ENCODE results near the gene DNLZ.

GRCh38 chr9:136373300-136374182 lies 10.0 kb upstream of the DNLZ start, which contains the start of gene CARD9:
- TF ChIP-seq POLR2AphosphoS5 (IDR thresholded peaks at IDR 0.05) (no peak), CTCF (IDR thresholded peaks at IDR 0.05) (no peak), POLR2A (IDR thresholded peaks at IDR 0.05) (no peak)

Measured in sigmoid colon (tissue), 4 donors.